Activated T-cell treated with anti-CD3 and anti-CD28 coated beads for 24 hours (primary cell): ENCODE results near the gene FANK1.
A peak's percentile ranks its signal among the peaks of the same experiment; 100 is the strongest.
"Not testable (repeated sequence)": the region's sequence is repeated elsewhere in the genome, so short reads cannot be mapped to it uniquely, and the experiment has no call there.

Source experiments
- DNase-seq: peaks from one replicate; pipeline ENCODE4 v3.0.0-alpha.2; 2020; ENCODE audit warnings: low read depth

The FANK1 gene

GRCh38 chr10:125928928-125929585 lies 32.7 kb downstream of the FANK1 start:
- DNase-seq: no peak

- DNase-seq: no peak
Observed at GRCh38 chr10:125929618-125930017, 33.3 kb downstream of the FANK1 start.

- no peak for DNase-seq
Observed at GRCh38 chr10:125933693-125934092, 37.3 kb downstream of the FANK1 start.

- DNase-seq: no peak
Observed at GRCh38 chr10:125936331-125936730, 40.0 kb downstream of the FANK1 start.

- DNase-seq: no peak
Observed at GRCh38 chr10:125940515-125940914, 44.2 kb downstream of the FANK1 start.

GRCh38 chr10:125951290-125951689 lies 54.9 kb downstream of the FANK1 start:
- no peak for DNase-seq

GRCh38 chr10:125953778-125954385 lies 57.5 kb downstream of the FANK1 start:
- no peak for DNase-seq

- DNase-seq: no peak
Observed at GRCh38 chr10:125955766-125956165, 59.4 kb downstream of the FANK1 start.

- no peak for DNase-seq
Observed at GRCh38 chr10:125961743-125962142, 65.4 kb downstream of the FANK1 start.

GRCh38 chr10:125962200-125962599 lies 65.8 kb downstream of the FANK1 start:
- DNase-seq: no peak

- DNase-seq: no peak
Observed at GRCh38 chr10:125964558-125964957, 68.2 kb downstream of the FANK1 start.

GRCh38 chr10:125967533-125967932 lies 71.2 kb downstream of the FANK1 start:
- no peak for DNase-seq

- not testable (repeated sequence) for DNase-seq
Observed at GRCh38 chr10:125970077-125970630, 73.8 kb downstream of the FANK1 start.

- DNase-seq: no peak
Observed at GRCh38 chr10:125976960-125977605, 80.7 kb downstream of the FANK1 start.

GRCh38 chr10:125979976-125980375 lies 83.6 kb downstream of the FANK1 start:
- DNase-seq: no peak

- DNase-seq: no peak
Observed at GRCh38 chr10:125980521-125981035, 84.2 kb downstream of the FANK1 start.

- peak; percentile 23 for DNase-seq
Observed at GRCh38 chr10:125982260-125982948, 86.0 kb downstream of the FANK1 start.

GRCh38 chr10:125983161-125983560 lies 86.8 kb downstream of the FANK1 start:
- DNase-seq: no peak

GRCh38 chr10:125983656-125984055 lies 87.3 kb downstream of the FANK1 start:
- DNase-seq: no peak

GRCh38 chr10:125984346-125984745 lies 88.0 kb downstream of the FANK1 start:
- no peak for DNase-seq

GRCh38 chr10:125984865-125985495 lies 88.6 kb downstream of the FANK1 start:
- DNase-seq: no peak
